Caco-2 (cell line): ENCODE data around the gene GLUD2. TPM values are rescaled to one million over a fixed set of nuclear protein-coding genes. Genes with fewer than 3 reads are reported as not detected.

Experiments
- BruUV-seq: library from RNA; stranded (reverse); fragments of 400-500 nt; replicated peaks from 2 replicates; lab custom pipeline; 2021; lab: Mats Ljungman, UMichigan
- CTCF ChIA-PET: fragments of 300-600 bp; sonication (Branson Sonifier 250); formaldehyde crosslinking; loops from one replicate; lab custom pipeline; 2022; ENCODE audit warnings: antibody characterized with exemption; lab: Charles Lee
- POLR2A ChIA-PET: fragments of 300-600 bp; sonication (Branson Sonifier 250); formaldehyde crosslinking; loops from one replicate; lab custom pipeline; 2022; ENCODE audit warnings: antibody characterized with exemption; lab: Charles Lee
- DNase-seq, 2 experiments: peaks; one replicate each; pipeline versions ENCODE4 v3.0.0 to v3.0.0-alpha.2; 2020 to 2022
- H3K27me3 ChIP-seq: replicated peaks from 2 replicates; pipeline ENCODE4 v1.6.0; 2011; ENCODE audit warnings: low read length; ENCODE audit not compliant: control insufficient read depth, insufficient read depth
- H3K36me3 ChIP-seq: 2 replicates; pipeline ENCODE4 v1.5.1; 2011; ENCODE audit warnings: low read length; ENCODE audit not compliant: control insufficient read depth, insufficient read depth
- H3K4me1 ChIP-seq: fragments of 250-450 bp; sonication (Bioruptor Pico); 2 replicates; pipeline ENCODE4 v1.5.1; 2020; ENCODE audit warnings: mild to moderate bottlenecking
- H3K4me3 ChIP-seq: 2 replicates; pipeline ENCODE4 v1.5.1; 2011; ENCODE audit warnings: low read depth, mild to moderate bottlenecking, control low read depth, low read length
- H3K9me3 ChIP-seq: fragments of 250-450 bp; sonication (Bioruptor Pico); 2 replicates; pipeline ENCODE4 v1.5.1; 2020; ENCODE audit warnings: mild to moderate bottlenecking, moderate library complexity
- H3K27ac Mint-ChIP-seq: one replicate; pipeline ENCODE4 v1.8.0; 2022; ENCODE audit warnings: mixed read lengths; ENCODE audit not compliant: unreplicated experiment
- H3K27me3 Mint-ChIP-seq: one replicate; pipeline ENCODE4 v1.8.0; 2022; ENCODE audit warnings: mixed read lengths; ENCODE audit not compliant: insufficient read depth, unreplicated experiment
- H3K36me3 Mint-ChIP-seq: one replicate; pipeline ENCODE4 v1.8.0; 2022; ENCODE audit warnings: mild to moderate bottlenecking, mixed read lengths; ENCODE audit not compliant: insufficient read depth, unreplicated experiment
- H3K4me1 Mint-ChIP-seq: one replicate; pipeline ENCODE4 v1.8.0; 2022; ENCODE audit warnings: low read depth, mixed read lengths; ENCODE audit not compliant: unreplicated experiment
- H3K4me3 Mint-ChIP-seq: one replicate; pipeline ENCODE4 v1.8.0; 2022; ENCODE audit warnings: mild to moderate bottlenecking, moderate library complexity, mixed read lengths; ENCODE audit not compliant: unreplicated experiment
- H3K9me3 Mint-ChIP-seq: one replicate; pipeline ENCODE4 v1.8.0; 2022; ENCODE audit warnings: mixed read lengths; ENCODE audit not compliant: unreplicated experiment
- intact Hi-C: fragments of 100-400 bp; cut with micrococcal nuclease; formaldehyde crosslinking; loops from one replicate; pipeline ENCODE4 v1.10.0; 2022; ENCODE audit not compliant: unreplicated experiment
- total RNA-seq: library from RNA; stranded (reverse); gene quantifications from 2 replicates; pipeline ENCODE4 v1.2.3, GENCODE V29; 2022
- TF ChIP-seq, protein P1 (sequence below), 2 experiments: fragments of 200-600 bp in 1 of 2; IDR thresholded peaks; 1 replicate in 1 of 2; 2 replicates in 1 of 2; pipeline versions ENCODE4 v1.5.1 to v1.8.0; 2011 to 2022; ENCODE audit warnings: antibody characterized with exemption in 1 of 2, control low read depth in 1 of 2, inconsistent platforms in 1 of 2, low read depth in 1 of 2, low read length in 1 of 2, mild to moderate bottlenecking in 1 of 2, moderate library complexity in 1 of 2; ENCODE audit not compliant: insufficient read depth in 1 of 2, severe bottlenecking in 1 of 2, unreplicated experiment in 1 of 2

The GLUD2 gene
- total RNA-seq, 1 experiment from 2014 or later, result 1.3 TPM

DNA sequence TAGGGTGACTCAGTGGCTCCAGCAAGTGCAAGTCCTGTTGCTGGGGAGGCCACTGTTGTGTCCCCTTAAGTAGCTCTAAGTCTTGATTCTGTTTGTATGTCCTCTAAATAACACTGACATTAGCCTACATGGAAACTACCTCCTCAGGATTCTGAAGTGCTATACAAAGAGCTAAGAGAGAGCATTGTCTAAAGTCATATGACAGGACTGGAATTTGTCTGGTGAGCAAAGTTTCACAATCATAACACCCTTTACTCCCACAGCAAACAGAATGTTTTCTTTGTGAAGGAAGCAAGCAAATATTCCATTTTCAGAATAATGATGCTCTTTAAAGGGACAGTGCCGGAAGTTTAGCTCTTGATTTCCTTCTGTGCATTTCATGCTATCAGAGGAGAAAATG lies 38.5 kb upstream of the GLUD2 start:
- peak in 1 of 2 experiments; percentile 3 for DNase-seq
- H3K27me3 ChIP-seq, result no peaks in the 10 kb centered on the region
- no peaks in the 10 kb centered on the region for H3K36me3 ChIP-seq
- TF ChIP-seq, protein P1, sequence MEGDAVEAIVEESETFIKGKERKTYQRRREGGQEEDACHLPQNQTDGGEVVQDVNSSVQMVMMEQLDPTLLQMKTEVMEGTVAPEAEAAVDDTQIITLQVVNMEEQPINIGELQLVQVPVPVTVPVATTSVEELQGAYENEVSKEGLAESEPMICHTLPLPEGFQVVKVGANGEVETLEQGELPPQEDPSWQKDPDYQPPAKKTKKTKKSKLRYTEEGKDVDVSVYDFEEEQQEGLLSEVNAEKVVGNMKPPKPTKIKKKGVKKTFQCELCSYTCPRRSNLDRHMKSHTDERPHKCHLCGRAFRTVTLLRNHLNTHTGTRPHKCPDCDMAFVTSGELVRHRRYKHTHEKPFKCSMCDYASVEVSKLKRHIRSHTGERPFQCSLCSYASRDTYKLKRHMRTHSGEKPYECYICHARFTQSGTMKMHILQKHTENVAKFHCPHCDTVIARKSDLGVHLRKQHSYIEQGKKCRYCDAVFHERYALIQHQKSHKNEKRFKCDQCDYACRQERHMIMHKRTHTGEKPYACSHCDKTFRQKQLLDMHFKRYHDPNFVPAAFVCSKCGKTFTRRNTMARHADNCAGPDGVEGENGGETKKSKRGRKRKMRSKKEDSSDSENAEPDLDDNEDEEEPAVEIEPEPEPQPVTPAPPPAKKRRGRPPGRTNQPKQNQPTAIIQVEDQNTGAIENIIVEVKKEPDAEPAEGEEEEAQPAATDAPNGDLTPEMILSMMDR (IDR thresholded peaks at IDR 0.05; ENCODE audit: insufficient read depth in 1 of 2, low read depth in 1 of 2, low read length in 1 of 2, severe bottlenecking in 1 of 2, unreplicated experiment in 1 of 2), result no peak
- Mint-ChIP-seq H3K4me3 (no peak overlapping the region), H3K4me1 (no peaks in the 10 kb centered on the region), H3K27me3 (no peaks in the 10 kb centered on the region), H3K9me3 (no peaks in the 10 kb centered on the region), H3K36me3 (no peaks in the 10 kb centered on the region), H3K27ac (no peak overlapping the region)
- no peaks in the 10 kb centered on the region for H3K4me1 ChIP-seq
- H3K9me3 ChIP-seq, result no peaks in the 10 kb centered on the region
- H3K4me3 ChIP-seq, result no peak overlapping the region
- intact Hi-C loops, result no loop called here
- CTCF ChIA-PET, result no interaction called here
- POLR2A ChIA-PET, result no interaction called here
- no TSS peak for BruUV-seq

DNA sequence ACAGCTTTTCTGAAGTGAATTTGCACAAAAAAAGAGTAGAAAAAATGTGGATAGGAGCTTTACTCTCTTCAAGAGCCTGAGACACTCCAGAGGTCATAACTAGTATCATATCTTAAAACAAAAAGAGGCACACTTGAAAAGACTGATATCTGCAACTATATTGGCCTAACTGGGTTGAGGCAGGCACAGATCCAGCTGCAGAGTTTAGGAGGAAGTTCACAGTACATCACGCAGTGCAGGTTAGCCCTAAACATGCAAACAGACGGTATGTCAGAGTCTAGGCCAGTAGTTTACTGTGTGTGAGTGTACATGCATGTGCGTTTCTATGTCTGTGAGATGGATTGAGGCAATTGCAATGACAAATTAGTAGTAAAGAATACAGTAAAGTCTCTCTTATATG lies 37.6 kb upstream of the GLUD2 start:
- H3K4me1 ChIP-seq, result no peaks in the 10 kb centered on the region
- POLR2A ChIA-PET, result no interaction called here

DNA sequence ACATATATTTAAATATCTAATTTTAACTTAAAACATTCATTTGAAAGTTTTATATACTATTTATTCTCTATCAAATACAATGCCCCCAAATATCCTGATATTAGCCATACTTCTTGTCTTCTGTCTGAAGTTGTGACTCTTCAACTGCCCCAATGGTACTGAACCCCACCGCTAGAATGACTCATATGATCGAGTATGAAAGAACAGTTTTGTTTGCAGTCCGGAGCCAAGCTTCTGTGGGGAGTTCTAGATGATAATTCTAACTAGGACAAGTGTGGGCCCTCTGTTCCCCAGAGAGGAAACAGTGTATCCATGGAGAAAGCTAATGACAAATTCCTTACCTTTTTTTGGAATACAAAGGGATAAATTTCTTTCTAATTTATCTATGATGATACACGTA lies 37.2 kb upstream of the GLUD2 start:
- H3K36me3 ChIP-seq, result no peaks in the 10 kb centered on the region
- no peak for DNase-seq
- H3K4me3 ChIP-seq, result no peak overlapping the region
- intact Hi-C loops, result no loop called here
- ChIA-PET POLR2A (no interaction called here), CTCF (no interaction called here)
- Mint-ChIP-seq H3K27me3 (no peaks in the 10 kb centered on the region), H3K4me3 (no peak overlapping the region), H3K27ac (no peak overlapping the region), H3K9me3 (no peaks in the 10 kb centered on the region), H3K4me1 (no peaks in the 10 kb centered on the region), H3K36me3 (no peaks in the 10 kb centered on the region)
- TF ChIP-seq, protein P1 (IDR thresholded peaks at IDR 0.05; ENCODE audit: insufficient read depth in 1 of 2, low read depth in 1 of 2, low read length in 1 of 2, severe bottlenecking in 1 of 2, unreplicated experiment in 1 of 2), result no peak
- BruUV-seq, result no TSS peak
- H3K9me3 ChIP-seq, result no peaks in the 10 kb centered on the region
- no peaks in the 10 kb centered on the region for H3K27me3 ChIP-seq
- no peaks in the 10 kb centered on the region for H3K4me1 ChIP-seq

More for the DNA sequence above, 37.6 kb upstream of the GLUD2 start:
- H3K27ac Mint-ChIP-seq, result no peak overlapping the region
- intact Hi-C loops, result no loop called here
- CTCF ChIA-PET, result no interaction called here
- no peak for DNase-seq
- Histone ChIP-seq H3K27me3 (no peaks in the 10 kb centered on the region), H3K4me3 (no peak overlapping the region), H3K9me3 (no peaks in the 10 kb centered on the region), H3K36me3 (no peaks in the 10 kb centered on the region)
- TF ChIP-seq, protein P1 (IDR thresholded peaks at IDR 0.05; ENCODE audit: insufficient read depth in 1 of 2, low read depth in 1 of 2, low read length in 1 of 2, severe bottlenecking in 1 of 2, unreplicated experiment in 1 of 2), result no peak
- no peaks in the 10 kb centered on the region for H3K4me1 Mint-ChIP-seq
- BruUV-seq, result no TSS peak
- no peaks in the 10 kb centered on the region for H3K27me3 Mint-ChIP-seq
- H3K4me3 Mint-ChIP-seq, result no peak overlapping the region
- no peaks in the 10 kb centered on the region for H3K9me3 Mint-ChIP-seq
- H3K36me3 Mint-ChIP-seq, result no peaks in the 10 kb centered on the region
